HG03159 (cell line): Measurements from ENCODE around the gene B3GAT1.
"Not testable (repeated sequence)": the region's sequence is repeated elsewhere in the genome, so short reads cannot be mapped to it uniquely, and the experiment has no call there.

ENCODE experiments used
- ATAC-seq: cut with Tn5 transposase; IDR thresholded peaks from one replicate; pipeline ENCODE4 v1.9.1; 2021; ENCODE audit warnings: mild to moderate bottlenecking, moderate library complexity; ENCODE audit not compliant: unreplicated experiment

B3GAT1 gene

GRCh38 chr11:134412203-134413042 is at the start of gene B3GAT1:
TSS of gene B3GAT1 (minus strand) at chr11:134412242. CDS start at chr11:134387659, 24,583 bp downstream.
- ATAC-seq: no peak

- ATAC-seq: no peak
Measured at GRCh38 chr11:134461621-134462020, 49.6 kb upstream of the B3GAT1 start.

GRCh38 chr11:134460881-134461280 is 48.8 kb upstream of the B3GAT1 start:
- ATAC-seq: no peak

GRCh38 chr11:134460062-134460561 is 48.1 kb upstream of the B3GAT1 start:
- ATAC-seq: no peak

GRCh38 chr11:134459246-134460061 is 47.4 kb upstream of the B3GAT1 start:
- no peak for ATAC-seq

- ATAC-seq: not testable (repeated sequence)
Measured at GRCh38 chr11:134457411-134458007, 45.5 kb upstream of the B3GAT1 start.

- ATAC-seq: no peak
Measured at GRCh38 chr11:134455516-134455915, 43.5 kb upstream of the B3GAT1 start.

- ATAC-seq: no peak
Measured at GRCh38 chr11:134454146-134454690, 42.2 kb upstream of the B3GAT1 start.

- no peak for ATAC-seq
Measured at GRCh38 chr11:134453441-134453840, 41.4 kb upstream of the B3GAT1 start.

GRCh38 chr11:134452838-134453155 is 40.8 kb upstream of the B3GAT1 start:
- no peak for ATAC-seq

GRCh38 chr11:134452026-134452837 is 40.2 kb upstream of the B3GAT1 start:
- no peak for ATAC-seq

GRCh38 chr11:134450186-134450585 is 38.1 kb upstream of the B3GAT1 start:
- no peak for ATAC-seq

- no peak for ATAC-seq
Measured at GRCh38 chr11:134449713-134450112, 37.7 kb upstream of the B3GAT1 start.

GRCh38 chr11:134449051-134449450 is 37.0 kb upstream of the B3GAT1 start:
- no peak for ATAC-seq

GRCh38 chr11:134447696-134448095 is 35.7 kb upstream of the B3GAT1 start:
- ATAC-seq: no peak

- no peak for ATAC-seq
Measured at GRCh38 chr11:134445601-134446325, 33.7 kb upstream of the B3GAT1 start.

GRCh38 chr11:134444160-134445108 is 32.4 kb upstream of the B3GAT1 start:
- ATAC-seq: not testable (repeated sequence)

- no peak for ATAC-seq
Measured at GRCh38 chr11:134443246-134443645, 31.2 kb upstream of the B3GAT1 start.

- ATAC-seq: no peak
Measured at GRCh38 chr11:134442246-134442645, 30.2 kb upstream of the B3GAT1 start.
